Aorta (tissue), 5 donors: Measurements from ENCODE around the gene SPSB2. TPM values are rescaled to one million over a fixed set of nuclear protein-coding genes. Genes with fewer than 3 reads are reported as not detected.

ENCODE experiments used
- ATAC-seq: fragments of 200-7000 bp; cut with Tn5 transposase; one replicate; pipeline ENCODE4 v1.9.1; 2022; ENCODE audit warnings: moderate library complexity; ENCODE audit not compliant: low FRiP score
- DNase-seq, 2 donors: peaks; one replicate each; pipeline ENCODE4 v3.0.0-alpha.2; 2020
- H3K27ac ChIP-seq, 2 donors: one replicate each; pipeline ENCODE4 v1.5.1; 2013; ENCODE audit warnings: low read length in 2 of 2, mild to moderate bottlenecking in 2 of 2, moderate library complexity in 2 of 2, control low read depth in 1 of 2, inconsistent platforms in 1 of 2, low read depth in 1 of 2
- H3K27me3 ChIP-seq, 2 donors: one replicate each; pipeline ENCODE4 v1.6.1; 2013; ENCODE audit warnings: control low read depth in 1 of 2, low read length in 1 of 2, mild to moderate bottlenecking in 1 of 2, moderate library complexity in 1 of 2; ENCODE audit not compliant: insufficient read depth in 2 of 2, control insufficient read depth in 1 of 2
- H3K36me3 ChIP-seq, 2 donors: one replicate each; pipeline ENCODE4 v1.6.1; 2013; ENCODE audit warnings: control low read depth in 1 of 2, low read length in 1 of 2, mild to moderate bottlenecking in 1 of 2; ENCODE audit not compliant: insufficient read depth in 2 of 2, control insufficient read depth in 1 of 2
- H3K4me1 ChIP-seq, 2 donors: one replicate each; pipeline ENCODE4 v1.6.1; 2013; ENCODE audit warnings: low read length in 2 of 2, control low read depth in 1 of 2, mild to moderate bottlenecking in 1 of 2, moderate library complexity in 1 of 2; ENCODE audit not compliant: insufficient read depth in 2 of 2, control insufficient read depth in 1 of 2
- H3K4me3 ChIP-seq, 2 donors: one replicate each; pipeline ENCODE4 v1.5.1; 2013; ENCODE audit warnings: low read length in 2 of 2, control low read depth in 1 of 2, mild to moderate bottlenecking in 1 of 2
- H3K9me3 ChIP-seq: one replicate; pipeline ENCODE4 v1.6.1; 2013; ENCODE audit warnings: mild to moderate bottlenecking, low read length; ENCODE audit not compliant: control insufficient read depth
- WGBS, 2 donors: extraction: QIAGEN DNeasy Blood & Tissue Kit; methylation state at CpG; one replicate each; pipeline ENCODE4 v1.1.7; 2013; 5-methylcytosine and 5-hydroxymethylcytosine counted together
- intact Hi-C, 2 donors: fragments of 100-400 bp; cut with DNase I; formaldehyde crosslinking; loops; one replicate each; pipeline versions ENCODE4 v1.14.2 to v1.15.0; 2022
- polyA plus RNA-seq, 2 donors: library from polyadenylated mRNA; stranded (reverse); fragments of 200-250 nt; gene quantifications; one replicate each; pipeline ENCODE4 v1.2.3, GENCODE V29; 2013
- total RNA-seq, 2 donors: library from RNA; stranded (reverse); fragmentation: NEBNext Ultra II Directional; extraction: Animal tissue kit (Norgen Biotek cat#: 25700); gene quantifications; one replicate each; pipeline ENCODE4 v1.2.1, GENCODE V29; 2021
- donor health status: healthy with polysubstance abuse.
- donor health status: Bipolar disorder and iron deficiency.
- donor health status: DM: no; HTN: no; CAD: no.
- donor health status: DM: no; HTN: no; CAD: no.
- donor health status: DM: yes; HTN: yes; CAD: no.

SPSB2 gene
- total and polyA plus RNA-seq, 4 donors, result 4.2 to 14.3 (median 10.7) TPM

- peaks cover 0 to 2% of the 10 kb centered on the region in 2 donors for H3K36me3 ChIP-seq
- H3K9me3 ChIP-seq, result no peaks in the 10 kb centered on the region
- H3K27ac ChIP-seq, result peak overlapping the region; percentile 71 to 87
- H3K4me1 ChIP-seq, result no peaks in the 10 kb centered on the region
- H3K27me3 ChIP-seq, result no peaks in the 10 kb centered on the region
- 0 to 1% methylated on average over 70 to 71 of the region's 71 CpGs for WGBS, 2 donors
- ATAC-seq, result peak; percentile 57
- H3K4me3 ChIP-seq, result peak overlapping the region; percentile 90 to 92
- peak; percentile 70 to 86 for DNase-seq
- intact Hi-C loops, result loop anchor here (5.0 to 10.0 kb wide), 4 partner anchors 77 to 214 kb away; partner anchors contain the start of gene MLF2 (in 2 of the 2)
Observed at GRCh38 chr12:6828781-6829535, 44.1 kb downstream of the SPSB2 start.

- H3K4me3 ChIP-seq, result peak within 1 kb of the TSS; percentile 90 to 92
Observed at GRCh38 chr12:6827982-6828780, 44.9 kb downstream of the SPSB2 start, which contains the start of gene P3H3. Gene P3H3 (plus strand): TSS chr12:6828407. CDS start chr12:6828441, 34 bp downstream.

GRCh38 chr12:6827437-6827911 lies 45.6 kb downstream of the SPSB2 start:
- H3K4me3 ChIP-seq, result no peak overlapping the region
- H3K9me3 ChIP-seq, result no peaks in the 10 kb centered on the region
- no peak overlapping the region for H3K27ac ChIP-seq
- ATAC-seq (peak; percentile 68), DNase-seq (peak; percentile 90 to 94)
- H3K36me3 ChIP-seq, result peaks cover 0 to 2% of the 10 kb centered on the region in 2 donors
- intact Hi-C loops, result loop anchor here (5.0 to 10.0 kb wide), 4 partner anchors 75 to 213 kb away; partner anchors contain the start of gene MLF2 (in 2 of the 2)
- no peaks in the 10 kb centered on the region for H3K4me1 ChIP-seq
- 2 to 3% methylated on average over 8 of the region's 8 CpGs for WGBS, 2 donors
- no peaks in the 10 kb centered on the region for H3K27me3 ChIP-seq

More at GRCh38 chr12:6827982-6828780, 44.9 kb downstream of the SPSB2 start, which contains the start of gene P3H3:
- peak within 1 kb of the TSS; percentile 71 to 87 for H3K27ac ChIP-seq
- peaks cover 0 to 2% of the 10 kb centered on the region in 2 donors for H3K36me3 ChIP-seq
- WGBS, 2 donors, result 0 to 1% methylated on average over 53 to 60 of the region's 60 CpGs
- peak; percentile 1 for ATAC-seq
- no peaks in the 10 kb centered on the region for H3K9me3 ChIP-seq
- no peaks in the 10 kb centered on the region for H3K4me1 ChIP-seq
- peak; percentile 61 to 78 for DNase-seq
- H3K27me3 ChIP-seq, result no peaks in the 10 kb centered on the region
- intact Hi-C loops, result loop anchor here (5.0 to 10.0 kb wide), 4 partner anchors 76 to 213 kb away; partner anchors contain the start of gene MLF2 (in 2 of the 2)

- intact Hi-C loops, result loop anchor here (5.0 to 10.0 kb wide), 4 partner anchors 75 to 212 kb away; partner anchors contain the start of gene MLF2 (in 2 of the 2)
- peak; percentile 48 to 66 for DNase-seq
- no peaks in the 10 kb centered on the region for H3K4me1 ChIP-seq
- no peaks in the 10 kb centered on the region for H3K27me3 ChIP-seq
- H3K9me3 ChIP-seq, result no peaks in the 10 kb centered on the region
- no peak overlapping the region for H3K27ac ChIP-seq
- no peak for ATAC-seq
- no peak overlapping the region for H3K4me3 ChIP-seq
- peaks cover 0 to 2% of the 10 kb centered on the region in 2 donors for H3K36me3 ChIP-seq
- WGBS, 2 donors, result 66 to 68% methylated on average over 22 of the region's 22 CpGs
Observed at GRCh38 chr12:6826734-6827436, 46.2 kb downstream of the SPSB2 start.

- no peaks in the 10 kb centered on the region for H3K4me1 ChIP-seq
- intact Hi-C loops, result loop anchor here (5.0 to 10.0 kb wide), 4 partner anchors 74 to 211 kb away; partner anchors contain the start of gene MLF2 (in 2 of the 2)
- ATAC-seq (no peak), DNase-seq (peak in 1 of 2 donors; percentile 43)
- 76 to 83% methylated on average over 17 of the region's 17 CpGs for WGBS, 2 donors
- no peaks in the 10 kb centered on the region for H3K27me3 ChIP-seq
- H3K9me3 ChIP-seq, result no peaks in the 10 kb centered on the region
- no peak overlapping the region for H3K4me3 ChIP-seq
- H3K36me3 ChIP-seq, result no peaks in the 10 kb centered on the region
- H3K27ac ChIP-seq, result no peak overlapping the region
Observed at GRCh38 chr12:6826125-6826733, 46.9 kb downstream of the SPSB2 start.

- intact Hi-C loops, result loop anchor here (5.0 to 10.0 kb wide), 4 partner anchors 73 to 211 kb away; partner anchors contain the start of gene MLF2 (in 2 of the 2)
- WGBS, 2 donors, result 7 to 10% methylated on average over 19 of the region's 19 CpGs
- H3K9me3 ChIP-seq, result no peaks in the 10 kb centered on the region
- H3K27ac ChIP-seq, result no peak overlapping the region
- DNase-seq (peak; percentile 90 to 95), ATAC-seq (peak; percentile 84)
- no peak overlapping the region for H3K4me3 ChIP-seq
- H3K36me3 ChIP-seq, result no peaks in the 10 kb centered on the region
- no peaks in the 10 kb centered on the region for H3K27me3 ChIP-seq
- H3K4me1 ChIP-seq, result no peaks in the 10 kb centered on the region
Observed at GRCh38 chr12:6825398-6826124, 47.5 kb downstream of the SPSB2 start.

GRCh38 chr12:6824901-6825381 lies 48.2 kb downstream of the SPSB2 start:
- Histone ChIP-seq H3K27me3 (no peaks in the 10 kb centered on the region), H3K27ac (no peak overlapping the region), H3K9me3 (no peaks in the 10 kb centered on the region), H3K36me3 (no peaks in the 10 kb centered on the region), H3K4me1 (no peaks in the 10 kb centered on the region), H3K4me3 (no peak overlapping the region)
- DNase-seq (peak in 1 of 2 donors; percentile 41), ATAC-seq (no peak)
- intact Hi-C loops, result loop anchor here (5.0 to 10.0 kb wide), 4 partner anchors 73 to 210 kb away; partner anchors contain the start of gene MLF2 (in 2 of the 2)
- 32 to 33% methylated on average over 12 of the region's 12 CpGs for WGBS, 2 donors
